T-helper 2 cell treated with Interferon-gamma antibody and Interleukin-4, amounts not matched to agents 100 ng/mL and 5 ng/mL, for 36 hours (primary cell): ENCODE data around the gene CCDC179. TPM values are rescaled to one million over a fixed set of nuclear protein-coding genes. Genes with fewer than 3 reads are reported as not detected.

Source experiments
- intact Hi-C: fragments of 100-400 bp; cut with micrococcal nuclease; formaldehyde crosslinking; loops from one replicate; pipeline ENCODE4 v1.15.1; 2023
- total RNA-seq: library from RNA; stranded (reverse); gene quantifications from 2 replicates; pipeline ENCODE4 v1.2.3, GENCODE V29; 2022

Gene CCDC179
- total RNA-seq = not detected in 2 replicates

- intact Hi-C loops = no loop called here
Observed at GRCh38 chr11:22860241-22860640, at the start of gene CCDC179. Gene CCDC179, minus strand, starts transcription at chr11:22860474. Its CDS starts 53 bp downstream, at chr11:22860421.

- intact Hi-C loops = no loop called here
Observed at GRCh38 chr11:22903782-22904181, 43.5 kb upstream of the CCDC179 start.

GRCh38 chr11:22901603-22902002 is 41.3 kb upstream of the CCDC179 start:
- intact Hi-C loops = no loop called here

- intact Hi-C loops = no loop called here
Observed at GRCh38 chr11:22900764-22901486, 40.7 kb upstream of the CCDC179 start.

GRCh38 chr11:22898036-22898435 is 37.8 kb upstream of the CCDC179 start:
- intact Hi-C loops = no loop called here

GRCh38 chr11:22890227-22890626 is 30.0 kb upstream of the CCDC179 start:
- intact Hi-C loops = no loop called here

GRCh38 chr11:22884217-22884616 is 23.9 kb upstream of the CCDC179 start:
- intact Hi-C loops = no loop called here

GRCh38 chr11:22879630-22880029 is 19.4 kb upstream of the CCDC179 start:
- intact Hi-C loops = no loop called here

- intact Hi-C loops = no loop called here
Observed at GRCh38 chr11:22878604-22879003, 18.3 kb upstream of the CCDC179 start.

GRCh38 chr11:22878039-22878438 is 17.8 kb upstream of the CCDC179 start:
- intact Hi-C loops = no loop called here

- intact Hi-C loops = no loop called here
Observed at GRCh38 chr11:22875869-22876473, 15.7 kb upstream of the CCDC179 start.

GRCh38 chr11:22869325-22869724 is 9.1 kb upstream of the CCDC179 start:
- intact Hi-C loops = no loop called here

GRCh38 chr11:22859756-22860155 is 518 bp downstream of the CCDC179 start:
- intact Hi-C loops = no loop called here

GRCh38 chr11:22851477-22851876 is 8.8 kb downstream of the CCDC179 start:
- intact Hi-C loops = no loop called here

- intact Hi-C loops = no loop called here
Observed at GRCh38 chr11:22846726-22847125, 13.5 kb downstream of the CCDC179 start.

GRCh38 chr11:22832315-22833015 is 27.8 kb downstream of the CCDC179 start:
- intact Hi-C loops = no loop called here

- intact Hi-C loops = no loop called here
Observed at GRCh38 chr11:22830082-22830414, 30.2 kb downstream of the CCDC179 start.

GRCh38 chr11:22829231-22830081 is 30.8 kb downstream of the CCDC179 start, which contains the start of gene SVIP:
Gene SVIP, minus strand, starts transcription at chr11:22829801. Its CDS starts 53 bp downstream, at chr11:22829748.
- intact Hi-C loops = loop anchor here (1.0 kb wide), 2 partner anchors 204 to 496 kb away; partner anchors contain the start of gene FANCF

- intact Hi-C loops = no loop called here
Observed at GRCh38 chr11:22828373-22828772, 31.9 kb downstream of the CCDC179 start.

GRCh38 chr11:22822203-22822602 is 38.1 kb downstream of the CCDC179 start:
- intact Hi-C loops = no loop called here

GRCh38 chr11:22809893-22810292 is 50.4 kb downstream of the CCDC179 start:
- intact Hi-C loops = no loop called here
